ENCODE measurements around the gene KPNB1.

The KPNB1 gene

DNA sequence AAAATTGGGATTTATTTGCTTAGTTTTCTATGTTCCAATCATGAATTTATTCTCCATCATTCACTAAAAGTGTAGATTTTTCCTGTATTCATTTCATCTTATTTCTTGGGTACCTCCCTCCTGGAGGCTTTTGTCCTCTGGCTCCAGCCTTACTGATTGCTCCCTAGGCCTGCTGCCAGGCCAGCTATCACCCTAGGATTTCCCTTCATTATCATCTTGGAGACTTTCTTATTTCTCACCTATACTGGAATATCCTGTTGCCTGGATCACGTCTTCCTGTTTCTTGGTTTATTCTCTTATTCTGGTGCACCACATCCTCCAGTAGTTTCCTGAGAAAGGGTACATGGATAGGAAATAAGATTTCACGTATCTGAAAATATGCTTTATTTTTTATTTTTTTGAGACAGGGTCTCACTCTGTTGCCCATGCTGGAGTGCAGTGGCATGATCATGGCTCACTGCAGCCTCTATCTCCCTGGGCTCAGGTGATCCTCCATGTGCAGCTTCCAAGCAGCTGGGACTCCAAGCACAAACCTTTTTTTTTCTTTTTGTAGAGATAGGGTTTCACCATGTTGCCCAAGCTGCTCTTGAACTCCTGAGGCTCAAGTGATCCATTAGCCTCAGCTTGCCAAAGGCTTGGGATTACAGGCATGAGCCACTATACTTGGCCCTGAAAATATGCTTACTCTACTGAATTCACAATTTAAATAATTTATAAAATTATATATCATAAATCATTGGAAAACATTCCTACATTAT is 13.3 kb upstream of the KPNB1 start:
- no peak for DNase-seq (ENCODE audit: low read depth in 1 of 2, low spot score in 1 of 2)

DNA sequence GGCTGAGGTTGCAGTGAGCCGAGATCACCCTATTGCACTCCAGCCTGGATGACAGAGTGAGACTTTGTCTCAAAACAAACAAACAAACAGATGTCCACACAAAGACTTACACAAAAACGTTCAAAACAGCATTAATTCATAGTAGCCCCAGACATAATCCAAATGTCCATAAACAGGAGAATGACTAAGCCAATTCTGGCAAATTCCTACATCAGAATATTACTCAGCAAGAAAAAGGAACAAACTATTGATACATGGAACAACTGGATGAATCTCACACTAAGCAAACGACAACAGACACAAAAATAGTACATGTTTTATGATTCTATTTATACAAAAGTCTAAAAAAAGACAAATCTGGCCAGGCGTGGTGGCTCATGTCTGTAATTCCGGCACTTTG is 10.8 kb upstream of the KPNB1 start:
- DNase-seq (ENCODE audit: low read depth in 1 of 2, low spot score in 1 of 2) = no peak

DNA sequence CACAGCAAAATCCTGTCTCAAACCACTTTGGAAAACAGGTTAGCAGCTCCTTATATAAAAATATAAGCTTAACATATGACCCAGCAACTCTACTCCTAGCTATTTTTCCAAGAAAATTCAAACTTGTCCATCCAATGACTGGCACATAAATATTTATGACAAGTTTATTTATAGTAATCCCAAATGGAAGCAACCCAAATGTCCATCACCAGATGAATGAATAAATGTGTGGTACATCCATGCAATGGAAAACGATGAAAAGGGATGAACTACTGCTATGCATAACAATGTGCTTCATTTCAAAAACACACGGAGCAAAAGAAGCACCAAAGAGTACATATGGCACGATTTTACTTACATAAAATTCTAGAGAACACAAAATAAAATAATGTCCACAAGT is 9.6 kb upstream of the KPNB1 start:
- no peak for DNase-seq (ENCODE audit: low read depth in 1 of 2, low spot score in 1 of 2)

DNA sequence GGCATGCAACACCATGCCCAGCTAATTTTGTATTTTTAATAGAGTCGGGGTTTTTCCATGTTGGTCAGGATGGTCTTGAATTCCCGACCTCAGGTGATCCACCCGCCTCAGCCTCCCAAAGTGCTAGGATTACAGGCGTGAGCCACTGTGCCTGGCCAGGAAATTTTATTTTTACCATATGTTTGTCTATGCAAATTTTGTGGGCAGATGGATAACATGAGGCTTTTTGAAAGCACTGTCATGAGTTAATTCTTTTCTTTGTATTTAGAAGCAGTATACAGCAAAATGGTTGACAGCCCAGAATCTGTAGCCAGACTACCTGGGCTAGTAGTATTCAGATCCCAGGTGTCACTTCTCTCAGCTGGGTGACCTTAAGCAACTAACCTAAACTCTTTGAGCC is 8.5 kb upstream of the KPNB1 start:
- no peak for DNase-seq (ENCODE audit: low read depth in 1 of 2, low spot score in 1 of 2)

DNA sequence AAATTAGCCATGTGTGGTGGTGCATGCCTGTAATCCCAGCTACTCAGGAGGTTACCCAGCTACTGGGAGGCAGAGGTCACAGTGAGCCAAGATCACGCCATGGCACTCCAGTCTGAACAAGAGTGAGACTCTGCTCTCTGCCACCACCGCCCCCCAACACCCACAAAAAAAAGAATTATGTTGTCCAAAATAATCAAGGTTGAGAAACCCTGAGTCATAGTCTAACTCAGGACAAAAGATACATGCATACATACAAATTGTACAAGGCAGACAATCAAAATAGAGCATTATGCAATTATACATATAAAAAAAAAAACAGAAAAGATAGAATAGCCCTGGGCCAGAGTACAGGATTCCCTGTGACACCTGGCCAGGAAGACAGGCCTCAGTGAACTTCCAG is 6.6 kb upstream of the KPNB1 start:
- no peak for DNase-seq (ENCODE audit: low read depth in 1 of 2, low spot score in 1 of 2)

DNA sequence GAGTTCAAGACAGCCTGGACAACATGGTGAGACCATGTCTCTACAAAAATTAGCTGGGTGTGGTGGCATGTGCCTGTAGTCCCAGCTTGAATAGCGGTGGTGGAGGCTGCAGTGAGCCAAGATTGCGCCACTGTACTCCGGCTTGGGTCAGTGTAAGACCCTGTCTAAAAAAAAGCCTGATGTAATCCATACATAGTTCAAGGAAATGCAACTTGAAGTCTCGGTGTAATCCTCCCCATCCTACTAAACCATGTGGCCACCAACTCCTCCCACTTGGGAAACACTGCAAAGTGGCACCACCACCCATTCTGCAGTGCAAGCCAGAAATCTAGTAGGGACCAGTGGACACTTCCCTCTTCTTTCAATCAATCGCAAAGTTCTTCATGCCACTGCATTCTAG is 5.4 kb upstream of the KPNB1 start:
- no peak for DNase-seq (ENCODE audit: low read depth in 1 of 2, low spot score in 1 of 2)

DNA sequence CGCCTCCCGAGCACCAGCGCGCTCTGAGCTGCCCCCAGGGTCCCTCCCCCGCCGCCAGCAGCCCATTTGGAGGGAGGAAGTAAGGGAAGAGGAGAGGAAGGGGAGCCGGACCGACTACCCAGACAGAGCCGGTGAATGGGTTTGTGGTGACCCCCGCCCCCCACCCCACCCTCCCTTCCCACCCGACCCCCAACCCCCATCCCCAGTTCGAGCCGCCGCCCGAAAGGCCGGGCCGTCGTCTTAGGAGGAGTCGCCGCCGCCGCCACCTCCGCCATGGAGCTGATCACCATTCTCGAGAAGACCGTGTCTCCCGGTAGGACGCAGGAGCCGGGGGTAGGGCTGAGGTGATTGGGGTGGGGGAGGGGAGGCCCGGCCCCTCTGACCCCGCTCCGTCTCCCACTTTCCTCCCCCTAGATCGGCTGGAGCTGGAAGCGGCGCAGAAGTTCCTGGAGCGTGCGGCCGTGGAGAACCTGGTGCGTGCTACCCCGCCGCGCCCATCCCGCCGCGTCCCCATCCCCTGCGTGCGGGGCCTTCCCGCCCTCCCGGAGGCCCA is 329 bp downstream of the KPNB1 start:
- no peak for DNase-seq (ENCODE audit: low read depth in 1 of 2, low spot score in 1 of 2)

DNA sequence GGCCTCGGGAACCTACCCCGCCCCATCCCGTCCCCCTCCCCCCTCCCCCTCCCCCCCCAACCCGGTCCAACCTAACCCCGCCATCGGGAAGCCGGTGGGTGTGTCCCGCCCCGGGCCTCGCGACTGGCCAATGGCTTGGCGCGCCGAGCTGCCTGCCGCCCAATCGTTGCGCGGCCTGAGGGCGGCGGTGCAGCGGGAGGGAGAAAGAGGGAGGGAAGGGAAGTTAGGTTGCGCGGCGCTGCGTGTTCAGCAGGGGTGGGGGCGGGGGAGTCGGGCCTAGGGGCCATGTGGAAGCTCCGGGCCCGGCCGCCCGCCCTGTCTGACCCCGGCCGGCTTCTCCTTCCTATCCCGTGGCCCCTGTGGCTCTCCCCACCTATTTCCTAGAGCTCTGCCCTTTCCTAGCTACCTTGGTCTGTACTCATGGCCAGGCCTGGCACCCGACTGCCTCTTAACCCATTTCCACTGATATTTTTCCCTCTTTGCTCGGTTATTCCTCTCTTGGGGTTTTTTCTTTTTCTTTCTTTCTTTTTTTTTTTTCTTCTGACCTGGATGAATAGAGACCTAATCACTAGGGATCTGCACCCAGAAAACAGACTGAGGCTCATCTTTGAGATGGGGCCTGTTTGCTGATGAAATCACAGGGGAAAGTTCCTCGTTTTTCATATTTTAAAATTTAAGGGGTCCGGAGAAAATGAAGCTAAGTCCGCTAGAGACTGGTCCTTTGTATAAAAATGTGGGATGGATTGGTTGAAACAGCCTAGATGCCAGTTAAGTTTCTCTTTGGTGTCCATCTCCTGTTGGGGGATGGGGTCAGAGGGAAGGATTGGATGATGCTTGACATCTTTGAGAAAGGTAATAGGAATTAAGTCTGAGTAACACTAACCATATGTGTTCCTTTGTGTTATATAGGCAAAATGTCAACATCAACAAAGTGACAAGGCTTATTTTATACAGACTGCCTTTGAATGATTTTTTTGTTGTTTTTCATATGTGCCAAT is 1.1 kb downstream of the KPNB1 start:
- DNase-seq (ENCODE audit: low read depth in 1 of 2, low spot score in 1 of 2) = peak; percentile 84 to 92

DNA sequence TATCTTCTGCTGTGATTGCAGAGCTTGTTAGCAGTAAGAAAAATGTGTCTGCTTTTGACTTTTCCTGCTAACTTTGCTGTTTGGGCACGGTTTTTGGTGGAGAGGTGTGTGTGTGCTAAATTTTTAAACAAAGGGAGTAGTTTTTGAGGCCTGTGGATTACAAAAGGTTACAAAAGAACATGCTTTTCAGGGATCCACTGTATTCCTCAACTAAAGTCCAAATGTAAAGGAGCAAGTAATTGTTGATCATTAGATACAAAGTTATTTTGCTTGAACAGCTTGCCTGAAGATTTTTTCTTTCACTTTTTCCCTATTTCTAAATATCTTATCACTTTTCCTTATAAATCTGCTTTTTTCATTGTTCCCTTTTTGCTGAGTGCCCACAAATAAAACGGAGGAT is 2.0 kb downstream of the KPNB1 start:
- DNase-seq (ENCODE audit: low read depth in 1 of 2, low spot score in 1 of 2) = no peak

DNA sequence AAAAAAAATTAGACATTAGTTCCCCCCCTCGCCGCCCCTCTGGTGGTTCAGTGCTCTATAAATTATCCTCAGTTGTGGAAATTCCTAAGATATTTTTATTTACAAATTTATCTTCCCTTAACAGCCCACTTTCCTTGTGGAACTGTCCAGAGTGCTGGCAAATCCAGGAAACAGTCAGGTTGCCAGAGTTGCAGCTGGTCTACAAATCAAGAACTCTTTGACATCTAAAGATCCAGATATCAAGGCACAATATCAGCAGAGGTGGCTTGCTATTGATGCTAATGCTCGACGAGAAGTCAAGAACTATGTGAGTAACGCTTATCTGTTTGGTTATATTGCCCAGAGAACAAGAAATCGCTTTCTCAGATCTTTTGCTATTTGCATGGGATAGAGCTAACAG is 2.9 kb downstream of the KPNB1 start:
- DNase-seq (ENCODE audit: low read depth in 1 of 2, low spot score in 1 of 2) = no peak

DNA sequence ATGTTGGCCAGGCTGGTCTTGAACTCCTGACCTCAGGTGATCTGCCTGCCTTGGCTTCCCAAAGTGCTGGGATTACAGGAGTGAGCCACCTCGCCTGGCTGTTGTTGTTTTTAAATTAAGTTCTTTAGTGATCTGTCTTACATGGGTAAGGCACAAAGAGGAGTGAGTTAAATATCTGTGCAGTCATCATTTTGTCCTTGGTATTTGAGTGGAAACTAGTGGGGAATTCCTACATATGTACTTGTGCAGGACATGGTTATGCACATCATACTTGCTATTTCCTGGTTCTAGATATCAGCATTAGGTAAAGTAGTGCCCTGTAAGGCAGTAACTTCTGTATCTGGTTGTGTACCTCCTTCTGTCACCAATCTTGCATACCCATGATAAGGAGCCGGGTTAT is 3.7 kb downstream of the KPNB1 start:
- no peak for DNase-seq (ENCODE audit: low read depth in 1 of 2, low spot score in 1 of 2)

DNA sequence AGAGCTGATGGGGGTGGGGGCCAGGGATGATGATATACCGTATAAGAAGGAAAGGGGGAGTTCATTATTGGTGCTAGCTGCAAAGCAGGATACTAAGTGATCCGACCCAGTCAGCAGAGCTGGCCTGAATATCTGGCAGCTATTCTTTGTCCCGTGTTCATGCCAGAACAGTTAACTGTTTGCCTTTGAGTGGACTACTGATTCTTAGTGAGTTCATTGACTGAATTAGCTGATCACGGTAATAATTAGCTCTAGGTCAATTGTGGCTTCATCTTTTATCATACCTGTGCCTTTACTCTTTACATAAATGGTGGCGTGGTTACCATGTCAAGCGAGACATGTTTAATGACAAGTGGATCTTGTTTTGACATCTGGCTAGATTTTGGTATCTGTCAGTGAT is 5.3 kb downstream of the KPNB1 start:
- no peak for DNase-seq (ENCODE audit: low read depth in 1 of 2, low spot score in 1 of 2)

DNA sequence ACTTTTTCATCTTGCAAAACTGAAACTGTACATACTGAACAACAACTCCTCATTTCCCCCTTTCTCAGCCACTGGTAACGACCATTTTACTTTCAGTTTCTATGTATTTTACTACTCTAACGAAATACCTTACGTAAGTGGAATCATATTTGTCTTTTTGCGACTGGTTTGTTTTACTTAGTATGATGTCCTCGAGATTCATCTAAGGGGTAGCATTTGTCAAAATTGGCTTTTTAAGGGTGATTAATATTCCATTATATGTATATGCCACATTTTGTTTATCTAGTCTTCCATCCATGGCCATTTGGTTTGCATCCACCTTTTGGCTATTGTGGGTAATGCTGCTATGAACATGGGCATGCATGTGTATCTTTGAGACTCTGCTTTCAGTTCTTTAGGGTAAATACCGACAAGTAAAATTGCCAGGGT is 10.4 kb downstream of the KPNB1 start:
- no peak for DNase-seq (ENCODE audit: low read depth in 1 of 2, low spot score in 1 of 2)

DNA sequence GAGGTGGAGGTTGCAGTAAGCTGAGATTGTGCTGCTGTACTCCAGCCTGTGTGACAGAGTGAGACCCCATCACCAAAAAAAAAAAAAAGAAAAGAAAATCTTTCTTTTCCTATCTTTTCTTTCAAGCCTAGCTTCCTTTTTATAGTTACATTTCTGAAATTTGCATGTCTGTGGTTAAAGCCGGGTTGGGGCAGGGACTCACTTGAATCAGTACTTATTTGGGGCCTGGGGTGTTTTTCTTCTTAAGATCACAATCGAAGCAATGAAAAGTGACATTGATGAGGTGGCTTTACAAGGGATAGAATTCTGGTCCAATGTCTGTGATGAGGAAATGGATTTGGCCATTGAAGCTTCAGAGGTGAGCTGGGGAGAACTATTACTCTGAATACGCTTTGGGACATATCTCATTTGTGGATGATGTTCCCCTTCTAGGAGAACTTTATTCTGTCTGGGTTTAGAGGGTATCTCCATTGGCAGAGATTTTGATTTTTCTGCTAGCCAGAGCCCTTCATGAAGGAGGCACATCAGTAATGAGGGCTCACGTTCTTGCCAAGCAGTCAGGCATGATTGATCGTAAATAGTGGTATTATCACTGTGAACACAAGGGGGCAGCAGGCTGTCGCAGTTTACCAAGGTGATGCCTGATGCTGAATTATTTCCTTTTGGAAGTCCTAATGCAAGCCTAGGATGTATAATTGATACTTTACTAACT is 14.3 kb downstream of the KPNB1 start:
- DNase-seq (ENCODE audit: low read depth in 1 of 2, low spot score in 1 of 2) = peak; percentile 12 to 19

DNA sequence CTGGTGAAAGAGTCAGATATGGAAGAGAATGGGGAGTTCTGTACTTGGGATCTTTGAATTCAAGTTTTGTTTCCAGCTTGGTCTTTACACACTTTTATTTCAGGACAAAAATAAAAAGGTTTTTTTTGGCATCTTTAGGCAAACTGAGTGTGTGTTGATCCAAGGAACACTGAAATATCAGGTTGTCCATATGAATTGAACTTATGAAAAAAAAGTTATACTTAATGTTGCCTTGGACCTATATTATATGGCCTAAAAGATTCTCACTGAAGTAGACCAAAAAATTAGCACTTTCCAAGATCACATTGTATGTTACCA is 14.9 kb downstream of the KPNB1 start:
- DNase-seq (ENCODE audit: low read depth in 1 of 2, low spot score in 1 of 2) = no peak

DNA sequence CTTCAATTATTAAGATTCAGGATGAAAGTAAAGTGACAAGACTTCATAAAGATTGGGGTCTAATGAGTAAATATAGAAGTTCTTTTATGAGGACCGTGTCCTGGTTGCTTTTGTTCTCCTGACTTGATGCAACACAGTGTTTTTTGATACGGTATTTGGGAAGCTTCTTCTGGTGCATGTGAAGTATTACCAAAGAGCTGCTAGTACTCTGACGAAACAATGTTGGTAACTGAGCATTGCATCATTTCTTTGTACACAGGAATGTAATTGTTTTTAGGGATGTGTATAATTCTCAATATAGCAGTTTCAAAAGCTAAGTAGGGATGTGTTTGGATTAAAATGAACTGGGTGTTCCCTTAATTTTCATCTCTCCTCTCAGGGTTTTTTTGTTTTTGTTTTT is 15.9 kb downstream of the KPNB1 start:
- DNase-seq (ENCODE audit: low read depth in 1 of 2, low spot score in 1 of 2) = no peak

DNA sequence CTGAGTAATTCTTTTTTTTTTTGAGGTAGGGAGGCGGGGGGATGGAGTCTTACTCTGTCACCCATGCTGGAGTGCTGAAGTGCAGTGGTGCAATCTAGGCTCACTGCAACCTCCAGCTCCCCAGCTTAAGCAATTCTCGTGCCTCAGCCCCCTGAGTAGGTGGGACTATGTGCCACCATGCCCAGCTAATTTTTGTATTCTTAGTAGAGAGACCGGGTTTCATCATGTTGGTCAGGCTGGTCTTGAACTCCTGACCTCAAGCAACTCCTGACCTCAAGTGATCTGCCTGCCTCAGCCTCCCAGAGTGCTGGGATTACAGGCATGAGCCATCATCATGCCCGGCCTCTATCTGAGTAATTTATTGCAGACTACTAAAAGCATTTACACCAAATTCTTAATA is 19.4 kb downstream of the KPNB1 start:
- no peak for DNase-seq (ENCODE audit: low read depth in 1 of 2, low spot score in 1 of 2)

DNA sequence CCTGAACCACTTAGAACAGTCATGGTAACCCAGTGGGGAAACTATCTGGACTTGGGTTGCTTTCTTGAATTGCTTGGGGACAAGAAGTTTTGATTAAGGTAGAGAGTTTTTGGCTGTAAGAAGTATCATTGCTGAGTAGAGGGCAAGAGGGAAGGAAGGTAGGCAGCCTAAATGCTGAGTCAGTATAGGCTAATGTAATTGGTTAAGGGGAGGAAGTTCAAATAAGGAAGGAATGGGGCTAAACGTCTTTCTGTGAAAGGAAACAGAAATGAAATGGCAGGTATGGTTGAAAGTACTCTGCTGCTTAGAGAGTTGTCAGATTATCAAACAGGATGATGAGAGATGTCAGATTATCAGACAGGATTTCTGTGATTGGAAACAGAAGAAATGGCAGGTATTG is 20.3 kb downstream of the KPNB1 start:
- DNase-seq (ENCODE audit: low read depth in 1 of 2, low spot score in 1 of 2) = no peak

DNA sequence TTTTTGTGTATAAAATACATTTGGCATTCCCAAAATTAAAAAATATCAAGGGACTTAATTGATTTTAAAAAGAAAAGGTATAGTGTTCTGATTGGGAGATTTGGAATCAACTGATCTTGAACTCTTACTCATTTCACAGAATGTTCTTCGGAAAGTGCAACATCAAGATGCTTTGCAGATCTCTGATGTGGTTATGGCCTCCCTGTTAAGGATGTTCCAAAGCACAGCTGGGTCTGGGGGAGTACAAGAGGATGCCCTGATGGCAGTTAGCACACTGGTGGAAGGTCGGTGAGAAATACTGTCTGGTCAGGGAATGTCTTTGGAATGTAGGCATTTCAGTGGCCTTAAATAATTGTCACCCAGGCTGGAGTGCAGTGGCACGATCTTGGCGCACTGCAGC is 24.8 kb downstream of the KPNB1 start:
- no peak for DNase-seq (ENCODE audit: low read depth in 1 of 2, low spot score in 1 of 2)

DNA sequence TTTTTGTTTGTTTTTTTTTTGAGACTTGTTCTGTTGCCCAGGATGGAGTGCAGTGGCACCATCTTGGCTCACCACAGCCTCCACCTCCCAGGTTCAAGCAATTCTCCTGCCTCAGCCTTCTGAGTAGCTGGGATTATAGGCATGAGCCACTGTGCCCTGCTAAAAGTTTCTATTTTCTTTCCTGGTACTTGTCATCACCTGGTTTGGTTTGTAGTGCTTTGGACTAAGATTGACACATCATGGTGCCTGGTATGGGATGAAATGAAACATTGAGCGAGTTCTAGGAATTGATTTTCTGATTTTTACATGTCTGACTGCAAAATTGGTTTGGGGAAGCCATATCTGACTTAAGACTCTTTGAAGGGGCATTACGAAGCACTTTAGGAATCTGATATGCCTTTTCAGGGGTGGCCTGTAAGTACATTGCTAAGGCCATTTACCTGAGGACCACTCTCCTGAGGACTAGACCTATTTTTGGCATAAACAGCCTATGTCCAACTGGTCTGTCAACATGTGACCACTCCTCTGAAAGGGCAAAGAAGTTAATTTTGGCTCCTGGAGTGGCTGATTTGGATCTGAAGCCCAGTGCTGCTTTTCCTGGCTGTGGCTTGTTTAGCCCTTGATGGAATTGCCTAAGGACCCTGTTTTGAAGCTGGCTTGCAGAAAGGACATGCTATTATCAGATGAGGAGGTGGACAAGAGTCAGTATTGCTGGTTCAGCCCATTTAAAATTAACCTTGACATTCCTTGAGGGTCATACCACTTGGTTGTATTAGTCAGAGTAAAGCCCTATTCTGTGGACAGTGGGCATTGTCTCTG is 25.9 kb downstream of the KPNB1 start:
- DNase-seq (ENCODE audit: low read depth in 1 of 2, low spot score in 1 of 2) = no peak

DNA sequence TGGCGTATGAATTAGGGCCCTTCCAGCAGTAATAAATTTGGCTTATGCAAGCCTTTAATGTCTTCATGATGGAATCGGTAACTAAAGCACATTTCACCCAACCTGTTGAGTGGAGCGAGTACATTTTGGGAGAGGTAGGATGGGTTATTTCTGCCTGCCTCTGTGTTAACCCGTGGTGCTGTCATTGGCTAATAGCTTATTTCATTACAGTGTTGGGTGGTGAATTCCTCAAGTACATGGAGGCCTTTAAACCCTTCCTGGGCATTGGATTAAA is 26.4 kb downstream of the KPNB1 start:
- no peak for DNase-seq (ENCODE audit: low read depth in 1 of 2, low spot score in 1 of 2)
